Neural progenitor cell (in vitro differentiated cells): ENCODE measurements around the gene LMAN2L. TPM values are rescaled to one million over a fixed set of nuclear protein-coding genes. Genes with fewer than 3 reads are reported as not detected.

Source experiments
- DNase-seq: peaks from one replicate; pipeline ENCODE4 v3.0.0-alpha.2; 2016; ENCODE audit warnings: low spot score
- H2AFZ ChIP-seq: fragments of 200-600 bp; sonication (generic); replicated peaks from 2 replicates; pipeline ENCODE4 v1.6.1; 2016; ENCODE audit warnings: antibody characterized with exemption
- H3F3A ChIP-seq: fragments of 200-600 bp; sonication (generic); 2 replicates; pipeline ENCODE4 v1.6.1; 2016; ENCODE audit warnings: antibody characterized with exemption, low read depth
- H3K27ac ChIP-seq: fragments of 200-600 bp; sonication (generic); 2 replicates; pipeline ENCODE4 v1.5.1; 2016; ENCODE audit warnings: mild to moderate bottlenecking
- H3K27me3 ChIP-seq: fragments of 200-600 bp; sonication (generic); 2 replicates; pipeline ENCODE4 v1.6.1; 2016; ENCODE audit warnings: mild to moderate bottlenecking, moderate library complexity
- H3K36me3 ChIP-seq: fragments of 200-600 bp; sonication (generic); 2 replicates; pipeline ENCODE4 v1.5.1; 2016
- H3K4me1 ChIP-seq: fragments of 200-600 bp; sonication (generic); 2 replicates; pipeline ENCODE4 v1.6.1; 2016; ENCODE audit warnings: mixed run types
- H3K4me2 ChIP-seq: fragments of 200-600 bp; sonication (generic); 2 replicates; pipeline ENCODE4 v1.6.1; 2016
- H3K4me3 ChIP-seq: fragments of 200-600 bp; sonication (generic); 2 replicates; pipeline ENCODE4 v1.5.1; 2016
- H3K79me2 ChIP-seq: fragments of 200-600 bp; sonication (generic); 2 replicates; pipeline ENCODE4 v1.6.1; 2016; ENCODE audit warnings: low read depth
- H3K9ac ChIP-seq: fragments of 200-600 bp; sonication (generic); 2 replicates; pipeline ENCODE4 v1.6.1; 2016
- H3K9me3 ChIP-seq: fragments of 200-600 bp; sonication (generic); 2 replicates; pipeline ENCODE4 v1.5.1; 2016; ENCODE audit warnings: low read depth
- H4K20me1 ChIP-seq: fragments of 200-600 bp; sonication (generic); 2 replicates; pipeline ENCODE4 v1.6.1; 2016; ENCODE audit warnings: low read depth
- H3K27ac Mint-ChIP-seq: 3 replicates; pipeline ENCODE4 v1.8.0; 2021; ENCODE audit warnings: mixed read lengths
- H3K27me3 Mint-ChIP-seq: 2 replicates; pipeline ENCODE4 v1.8.0; 2022; ENCODE audit warnings: low read depth, mild to moderate bottlenecking, inconsistent platforms, moderate library complexity, mixed read lengths; ENCODE audit not compliant: insufficient read depth
- H3K36me3 Mint-ChIP-seq: 3 replicates; pipeline ENCODE4 v1.8.0; 2021; ENCODE audit warnings: mixed read lengths
- H3K4me1 Mint-ChIP-seq: 3 replicates; pipeline ENCODE4 v1.8.0; 2021; ENCODE audit warnings: mixed read lengths
- H3K4me3 Mint-ChIP-seq: 3 replicates; pipeline ENCODE4 v1.8.0; 2021; ENCODE audit warnings: mild to moderate bottlenecking, moderate library complexity, mixed read lengths
- H3K9me3 Mint-ChIP-seq: 3 replicates; pipeline ENCODE4 v1.8.0; 2020; ENCODE audit warnings: mixed read lengths
- CTCF ChIP-seq: fragments of 200-600 bp; sonication (generic); IDR thresholded peaks from 2 replicates; pipeline ENCODE4 v1.5.1; 2017; ENCODE audit warnings: antibody characterized with exemption, mild to moderate bottlenecking
- EZH2 ChIP-seq: fragments of 200-600 bp; sonication (generic); IDR thresholded peaks from 2 replicates; pipeline ENCODE4 v1.6.1; 2017; ENCODE audit warnings: antibody characterized with exemption, mild to moderate bottlenecking, moderate library complexity
- EZH2phosphoT487 ChIP-seq: fragments of 200-600 bp; sonication (generic); IDR thresholded peaks from 2 replicates; pipeline ENCODE4 v1.6.1; 2017; ENCODE audit warnings: antibody characterized with exemption
- total RNA-seq: library from RNA; depleted of rRNA; stranded (reverse); fragments of >200 nt; gene quantifications from 2 replicates; pipeline ENCODE4 v1.2.3, GENCODE V29; 2015; ENCODE audit warnings: low replicate concordance

LMAN2L gene
- total RNA-seq, 1 donor from 2014 or later, result 25.9 TPM

GRCh38 chr2:96747061-96747617 is 7.3 kb upstream of the LMAN2L start:
- Histone ChIP-seq H3K4me3 (no peak overlapping the region), H3K9me3 (no peaks in the 10 kb centered on the region), H3K4me1 (no peaks in the 10 kb centered on the region), H3K4me2 (no peak overlapping the region), H3K79me2 (no peaks in the 10 kb centered on the region), H3K36me3 (no peaks in the 10 kb centered on the region), H2AFZ (no peak overlapping the region), H4K20me1 (no peaks in the 10 kb centered on the region), H3K27ac (no peak overlapping the region), H3K27me3 (no peaks in the 10 kb centered on the region), H3K9ac (no peak overlapping the region), H3F3A (no peaks in the 10 kb centered on the region)
- Mint-ChIP-seq H3K4me3 (no peak overlapping the region), H3K36me3 (no peaks in the 10 kb centered on the region), H3K9me3 (no peaks in the 10 kb centered on the region), H3K27me3 (peaks cover 9% of the 10 kb centered on the region), H3K4me1 (no peaks in the 10 kb centered on the region), H3K27ac (peak overlapping the region; percentile 3)
- DNase-seq, result no peak
- TF ChIP-seq CTCF (no peak), EZH2phosphoT487 (no peak), EZH2 (no peak)

- Histone ChIP-seq H3K79me2 (peaks cover 41% of the 10 kb centered on the region), H3F3A (no peaks in the 10 kb centered on the region), H4K20me1 (peaks cover 12% of the 10 kb centered on the region), H3K4me3 (peak overlapping the region; percentile 86), H3K27me3 (no peaks in the 10 kb centered on the region), H3K9me3 (no peaks in the 10 kb centered on the region), H3K27ac (no peak overlapping the region), H3K36me3 (no peaks in the 10 kb centered on the region), H3K4me1 (peaks cover 5% of the 10 kb centered on the region), H3K9ac (peak overlapping the region; percentile 81), H3K4me2 (peak overlapping the region; percentile 94), H2AFZ (peak overlapping the region; percentile 94)
- Mint-ChIP-seq H3K36me3 (peaks cover 10% of the 10 kb centered on the region), H3K4me3 (peak overlapping the region; percentile 98), H3K4me1 (peaks cover 24% of the 10 kb centered on the region), H3K27me3 (peaks cover 9% of the 10 kb centered on the region), H3K27ac (peak overlapping the region; percentile 95), H3K9me3 (no peaks in the 10 kb centered on the region)
- no peak for DNase-seq
- TF ChIP-seq CTCF, result no peak
- no peak for TF ChIP-seq EZH2phosphoT487
- TF ChIP-seq EZH2, result no peak
Measured at GRCh38 chr2:96739076-96739632, 710 bp downstream of the LMAN2L start.

GRCh38 chr2:96737831-96738230 is 2.0 kb downstream of the LMAN2L start:
- H3K36me3 ChIP-seq, result peaks cover 4% of the 10 kb centered on the region
- H3K27me3 ChIP-seq, result no peaks in the 10 kb centered on the region
- H3K4me3 ChIP-seq, result no peak overlapping the region
- Mint-ChIP-seq H3K4me3 (peak overlapping the region; percentile 73), H3K4me1 (peaks cover 24% of the 10 kb centered on the region), H3K36me3 (peaks cover 20% of the 10 kb centered on the region), H3K9me3 (no peaks in the 10 kb centered on the region), H3K27ac (no peak overlapping the region), H3K27me3 (peaks cover 2% of the 10 kb centered on the region)
- TF ChIP-seq CTCF (no peak), EZH2 (no peak), EZH2phosphoT487 (no peak)
- no peak overlapping the region for H2AFZ ChIP-seq
- H3F3A ChIP-seq, result no peaks in the 10 kb centered on the region
- DNase-seq, result no peak
- no peak overlapping the region for H3K9ac ChIP-seq
- H3K4me2 ChIP-seq, result no peak overlapping the region
- H3K9me3 ChIP-seq, result no peaks in the 10 kb centered on the region
- no peak overlapping the region for H3K27ac ChIP-seq
- H4K20me1 ChIP-seq, result peaks cover 12% of the 10 kb centered on the region
- peaks cover 5% of the 10 kb centered on the region for H3K4me1 ChIP-seq
- H3K79me2 ChIP-seq, result peaks cover 41% of the 10 kb centered on the region
